Vagina (tissue), 2 donors: Measurements from ENCODE around the gene MEIOB. TPM values are rescaled to one million over a fixed set of nuclear protein-coding genes. Genes with fewer than 3 reads are reported as not detected.

Experiments
- DNase-seq, 2 donors: peaks; one replicate each; pipeline ENCODE4 v3.0.0-alpha.2; 2017; ENCODE audit errors: extremely low spot score in 2 of 2
- H3K27ac ChIP-seq: fragments of 200-600 bp; sonication (generic); one replicate; pipeline ENCODE4 v1.5.1; 2019
- H3K27me3 ChIP-seq: fragments of 200-600 bp; sonication (generic); one replicate; pipeline ENCODE4 v1.5.1; 2019
- H3K36me3 ChIP-seq, 2 donors: fragments of 200-600 bp; sonication (generic); one replicate each; pipeline ENCODE4 v1.5.1; 2017 to 2019
- H3K4me1 ChIP-seq: fragments of 200-600 bp; sonication (generic); one replicate; pipeline ENCODE4 v1.5.1; 2019
- H3K4me3 ChIP-seq, 2 donors: fragments of 200-600 bp; sonication (generic); 1 replicate in 1 of 2; 2 replicates in 1 of 2; pipeline ENCODE4 v1.5.1; 2016 to 2019
- H3K9me3 ChIP-seq: fragments of 200-600 bp; sonication (generic); one replicate; pipeline ENCODE4 v1.5.1; 2019
- CTCF ChIP-seq, 3 experiments: fragments of 450-650 bp in 2 of 3; fragments of 200-600 bp in 1 of 3; sonication (generic) in 1 of 3; IDR thresholded peaks; one replicate each; pipeline ENCODE4 v1.5.1; 2017 to 2019; ENCODE audit warnings: antibody characterized with exemption in 3 of 3, mild to moderate bottlenecking in 2 of 3, moderate library complexity in 2 of 3
- POLR2A ChIP-seq, 2 donors: fragments of 450-650 bp; IDR thresholded peaks; one replicate each; pipeline ENCODE4 v1.6.1; 2017; ENCODE audit warnings: antibody characterized with exemption in 2 of 2, mild to moderate bottlenecking in 2 of 2, moderate library complexity in 2 of 2
- POLR2AphosphoS5 ChIP-seq, 2 donors: sonication (generic); formaldehyde crosslinking; IDR thresholded peaks; one replicate each; pipeline ENCODE4 v1.9.0; 2017; ENCODE audit warnings: antibody characterized with exemption in 2 of 2, mild to moderate bottlenecking in 2 of 2, low read depth in 1 of 2; ENCODE audit not compliant: insufficient read depth in 1 of 2
- intact Hi-C: fragments of 100-400 bp; cut with DNase I; formaldehyde crosslinking; loops from one replicate; pipeline ENCODE4 v1.15.1; 2023
- total RNA-seq: library from RNA; depleted of rRNA; stranded (reverse); fragments of >200 nt; gene quantifications from one replicate; pipeline ENCODE4 v1.2.3, GENCODE V29; 2016

MEIOB gene
- total RNA-seq, 1 donor from 2014 or later = not detected

- TF ChIP-seq POLR2AphosphoS5 (IDR thresholded peaks at IDR 0.05; ENCODE audit: insufficient read depth in 1 of 2, low read depth in 1 of 2) (peak in 1 of 2 donors; percentile 14), CTCF (IDR thresholded peaks at IDR 0.05) (no peak)
- Histone ChIP-seq H3K9me3 (no peaks in the 10 kb centered on the region), H3K27ac (peak within 1 kb of the TSS; percentile 33), H3K27me3 (no peaks in the 10 kb centered on the region), H3K36me3 (no peaks in the 10 kb centered on the region), H3K4me1 (peaks cover 53% of the 10 kb centered on the region), H3K4me3 (peak within 1 kb of the TSS; percentile 21 to 39)
- intact Hi-C loops = no loop called here
- no peak for DNase-seq
These were observed 46.7 kb upstream of the MEIOB start, which contains the start of gene HS3ST6 for GRCh38 chr16:1918351-1919326. Gene HS3ST6, minus strand, starts transcription at chr16:1918415. Its CDS starts 92 bp downstream, at chr16:1918323.

GRCh38 chr16:1917665-1918350 lies 45.8 kb upstream of the MEIOB start:
- peak overlapping the region; percentile 16 for H3K27ac ChIP-seq
- H3K27me3 ChIP-seq = no peaks in the 10 kb centered on the region
- peaks cover 47% of the 10 kb centered on the region for H3K4me1 ChIP-seq
- H3K36me3 ChIP-seq = no peaks in the 10 kb centered on the region
- peak overlapping the region; percentile 21 to 39 for H3K4me3 ChIP-seq
- no peaks in the 10 kb centered on the region for H3K9me3 ChIP-seq
- intact Hi-C loops = no loop called here
- TF ChIP-seq CTCF (IDR thresholded peaks at IDR 0.05) = no peak
- TF ChIP-seq POLR2AphosphoS5 (IDR thresholded peaks at IDR 0.05; ENCODE audit: insufficient read depth in 1 of 2, low read depth in 1 of 2) = no peak
- TF ChIP-seq POLR2A (IDR thresholded peaks at IDR 0.05) = no peak
- no peak for DNase-seq

- peaks cover 46% of the 10 kb centered on the region for H3K4me1 ChIP-seq
- TF ChIP-seq POLR2A (IDR thresholded peaks at IDR 0.05) (no peak), POLR2AphosphoS5 (IDR thresholded peaks at IDR 0.05; ENCODE audit: insufficient read depth in 1 of 2, low read depth in 1 of 2) (no peak), CTCF (IDR thresholded peaks at IDR 0.05) (no peak)
- H3K27ac ChIP-seq = peak overlapping the region; percentile 16
- H3K27me3 ChIP-seq = no peaks in the 10 kb centered on the region
- intact Hi-C loops = no loop called here
- no peak for DNase-seq
- H3K4me3 ChIP-seq = peak overlapping the region; percentile 21 to 39
- H3K9me3 ChIP-seq = no peaks in the 10 kb centered on the region
- H3K36me3 ChIP-seq = no peaks in the 10 kb centered on the region
These were observed 45.2 kb upstream of the MEIOB start for GRCh38 chr16:1917056-1917664.

GRCh38 chr16:1916640-1916990 lies 44.7 kb upstream of the MEIOB start:
- H3K27ac ChIP-seq = peak overlapping the region; percentile 66
- TF ChIP-seq POLR2A (IDR thresholded peaks at IDR 0.05) = no peak
- TF ChIP-seq POLR2AphosphoS5 (IDR thresholded peaks at IDR 0.05; ENCODE audit: insufficient read depth in 1 of 2, low read depth in 1 of 2) = no peak
- TF ChIP-seq CTCF (IDR thresholded peaks at IDR 0.05) = no peak
- peaks cover 46% of the 10 kb centered on the region for H3K4me1 ChIP-seq
- no peaks in the 10 kb centered on the region for H3K27me3 ChIP-seq
- peak overlapping the region in 1 of 2 donors; percentile 39 for H3K4me3 ChIP-seq
- DNase-seq = no peak
- intact Hi-C loops = no loop called here
- H3K9me3 ChIP-seq = no peaks in the 10 kb centered on the region
- H3K36me3 ChIP-seq = no peaks in the 10 kb centered on the region
